B cell (primary cell): ENCODE results near the gene CEP44.

Experiments
- CTCF ChIP-seq: fragments of 200-600 bp; IDR thresholded peaks from one replicate; pipeline ENCODE4 v1.8.0; 2022; ENCODE audit warnings: antibody characterized with exemption, mild to moderate bottlenecking
- EZH2 ChIP-seq: IDR thresholded peaks from 2 replicates; pipeline ENCODE4 v1.6.1; 2012; ENCODE audit warnings: borderline replicate concordance, low read depth, mild to moderate bottlenecking, moderate library complexity, low read length; ENCODE audit not compliant: insufficient read depth, poor library complexity, severe bottlenecking

GRCh38 chr4:174255786-174256185 is 27.9 kb upstream of the CEP44 start:
- no peak for TF ChIP-seq CTCF
- no peak for TF ChIP-seq EZH2
